Dedifferentiated amniotic fluid mesenchymal stem cell (primary cell): ENCODE measurements around the gene ATP10A.

ENCODE experiments used
- DNase-seq: peaks from one replicate; pipeline ENCODE4 v3.0.0-alpha.2; 2016; ENCODE audit errors: extremely low spot score

The ATP10A gene

DNA sequence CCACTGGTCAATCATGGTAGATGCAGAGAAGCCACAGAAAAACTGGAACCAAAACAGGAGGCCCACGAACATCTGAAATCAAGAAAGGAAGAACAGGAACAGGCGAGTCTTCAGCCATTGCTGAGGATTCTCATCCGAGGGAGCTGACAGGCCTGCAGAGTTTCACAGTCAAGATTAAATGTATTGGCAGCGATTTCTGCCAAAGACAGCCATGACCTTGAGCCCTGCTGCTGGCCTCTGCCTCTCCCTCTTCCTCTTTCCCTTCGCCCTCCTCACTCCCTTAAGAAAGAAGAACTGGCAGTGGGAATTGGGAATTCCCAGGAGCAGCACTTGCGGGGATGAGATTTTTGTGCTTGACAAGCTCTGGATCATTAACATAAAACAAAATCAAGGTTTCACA lies 179.7 kb downstream of the ATP10A start:
- no peak for DNase-seq

DNA sequence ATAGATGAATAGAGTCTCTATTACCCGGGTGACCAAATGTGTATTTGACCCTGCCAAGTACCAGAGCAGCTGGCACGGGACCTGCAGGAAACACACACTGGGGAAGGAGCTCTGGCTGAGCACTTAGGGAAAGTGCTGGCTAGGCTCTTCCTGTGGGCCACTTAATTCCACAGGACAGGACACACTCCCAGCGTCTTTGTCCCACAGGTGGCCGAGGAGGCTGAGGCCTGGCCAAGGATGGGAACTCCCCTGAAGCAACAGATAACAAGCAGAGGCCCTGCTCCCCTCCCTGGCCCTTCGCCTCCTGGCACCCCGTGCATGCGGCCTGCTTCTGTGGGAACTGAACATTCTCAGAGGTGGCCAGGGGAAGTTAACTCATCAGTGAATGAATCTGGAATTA lies 180.8 kb downstream of the ATP10A start:
- no peak for DNase-seq

DNA sequence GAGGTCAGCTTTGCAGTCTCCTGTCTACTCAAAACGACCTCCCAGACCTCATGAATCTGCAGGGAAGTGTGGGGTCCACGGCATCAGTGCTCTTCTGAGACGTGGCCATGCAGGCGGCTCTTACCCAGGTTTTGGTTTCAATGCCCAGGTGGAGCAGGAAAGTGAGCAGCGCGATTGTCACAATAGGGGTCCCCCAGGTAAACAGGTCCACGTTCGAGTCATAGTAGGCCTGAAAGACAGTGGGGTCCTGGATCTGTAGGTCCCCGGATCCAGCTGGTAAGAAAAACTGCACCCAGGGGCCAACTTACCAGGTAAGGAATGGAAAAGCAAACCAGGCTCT lies 182.5 kb downstream of the ATP10A start:
- DNase-seq = no peak

DNA sequence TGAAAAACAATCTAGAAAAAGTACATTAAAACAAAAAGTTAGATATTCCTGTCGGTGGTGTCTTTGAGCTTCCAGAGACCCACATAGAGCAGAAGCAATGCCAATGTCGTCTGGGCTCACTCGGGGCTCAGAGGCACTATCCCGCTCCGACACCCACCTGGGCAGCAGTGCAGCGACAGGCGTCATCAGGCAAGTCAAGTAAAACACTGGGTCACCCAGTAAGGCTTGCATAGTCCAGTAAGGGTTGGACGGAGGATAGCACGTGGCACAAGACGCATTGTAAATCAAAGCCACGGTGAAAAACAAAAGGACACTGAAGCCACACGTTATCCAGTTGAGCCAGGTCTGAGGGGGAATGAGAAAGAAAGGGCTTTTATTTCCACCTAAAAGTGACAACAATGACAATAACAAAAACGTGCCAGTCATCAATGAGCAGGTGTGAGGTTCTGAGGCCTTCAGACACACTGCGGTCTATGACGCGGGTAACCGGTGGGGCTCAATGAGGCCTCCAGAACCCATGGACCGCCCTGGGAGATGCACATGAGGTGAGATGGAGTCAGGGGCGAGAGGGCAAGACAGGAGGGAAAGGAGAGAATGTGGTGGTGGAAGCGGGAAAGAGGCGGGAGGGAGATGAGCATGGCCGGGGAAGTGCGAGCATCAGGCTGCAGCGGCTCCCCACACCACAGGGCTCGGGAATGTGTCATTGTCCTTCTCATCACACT lies 183.0 kb downstream of the ATP10A start:
- DNase-seq = no peak

DNA sequence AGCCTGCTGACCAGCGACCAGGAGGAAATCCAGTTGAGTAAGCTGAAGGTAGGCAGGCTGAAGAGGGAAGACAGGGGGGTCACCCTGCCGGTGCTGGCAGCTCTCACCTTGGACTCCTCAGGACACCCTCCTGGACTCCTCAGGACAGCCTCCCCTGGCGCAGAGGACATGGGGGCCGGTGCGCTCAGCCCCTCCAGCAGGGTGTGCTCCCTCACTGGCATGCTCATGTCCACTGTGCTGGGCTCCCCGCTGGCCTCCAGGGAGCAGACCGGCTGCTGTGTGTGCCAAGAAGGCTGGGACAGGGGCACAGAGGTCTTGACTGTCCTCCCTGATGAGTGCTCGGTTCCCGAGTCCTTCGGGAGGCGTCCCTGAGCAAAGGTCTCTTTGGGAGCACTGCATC lies 183.6 kb downstream of the ATP10A start:
- DNase-seq = no peak

DNA sequence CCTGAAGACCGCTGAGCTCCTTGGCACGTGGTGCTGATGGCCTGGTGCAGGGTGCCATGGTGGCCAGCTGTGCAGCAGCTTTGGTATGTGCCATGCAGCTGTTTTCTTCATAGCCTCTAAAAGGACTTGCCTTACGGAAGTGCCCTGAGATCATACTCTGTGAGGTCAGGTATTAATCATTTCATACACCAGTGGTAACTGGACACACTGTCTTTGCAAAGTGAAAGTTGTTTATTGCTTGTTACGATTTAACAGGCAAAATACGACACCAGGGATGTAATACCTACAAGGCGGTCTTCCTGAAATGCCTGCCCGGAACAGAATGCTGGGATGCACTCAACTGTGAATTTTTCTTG lies 184.6 kb downstream of the ATP10A start:
- no peak for DNase-seq

DNA sequence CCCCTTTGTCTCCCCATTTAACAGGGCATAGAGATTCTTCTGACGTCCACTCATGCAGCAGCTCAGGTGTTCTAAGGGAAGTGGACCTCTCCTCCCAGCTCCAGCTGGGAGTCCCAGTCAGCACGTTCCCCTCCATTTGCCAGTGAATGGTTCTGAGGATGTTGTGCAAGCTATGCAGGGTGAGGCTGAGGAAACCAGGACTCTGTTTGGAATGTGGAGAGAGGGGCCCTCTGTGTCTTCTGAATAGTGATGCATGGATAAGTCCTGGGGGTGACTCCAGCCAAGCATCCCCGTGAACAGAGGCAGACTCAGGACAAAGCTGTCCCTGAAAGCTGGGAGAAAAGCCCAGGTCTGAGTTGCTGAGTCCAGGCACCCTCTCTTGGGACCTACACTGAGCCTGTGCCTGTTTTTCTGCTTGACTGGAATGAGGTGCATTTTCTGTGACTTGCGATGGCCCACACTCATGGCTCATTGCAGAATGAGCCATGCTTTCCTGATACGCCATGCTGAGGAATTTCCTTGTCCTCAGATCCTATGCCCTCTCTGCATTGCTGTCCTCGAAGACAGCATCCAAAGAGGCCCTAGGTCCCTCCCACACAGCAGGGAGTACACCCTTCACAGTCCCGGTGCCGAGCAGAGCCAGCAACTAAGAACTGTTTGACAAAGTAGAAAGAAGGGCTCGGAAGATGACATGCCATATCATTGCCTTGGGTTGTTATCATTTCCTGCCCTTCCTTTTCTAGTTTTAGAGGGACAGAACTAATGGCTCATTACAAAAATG lies 185.2 kb downstream of the ATP10A start:
- no peak for DNase-seq

DNA sequence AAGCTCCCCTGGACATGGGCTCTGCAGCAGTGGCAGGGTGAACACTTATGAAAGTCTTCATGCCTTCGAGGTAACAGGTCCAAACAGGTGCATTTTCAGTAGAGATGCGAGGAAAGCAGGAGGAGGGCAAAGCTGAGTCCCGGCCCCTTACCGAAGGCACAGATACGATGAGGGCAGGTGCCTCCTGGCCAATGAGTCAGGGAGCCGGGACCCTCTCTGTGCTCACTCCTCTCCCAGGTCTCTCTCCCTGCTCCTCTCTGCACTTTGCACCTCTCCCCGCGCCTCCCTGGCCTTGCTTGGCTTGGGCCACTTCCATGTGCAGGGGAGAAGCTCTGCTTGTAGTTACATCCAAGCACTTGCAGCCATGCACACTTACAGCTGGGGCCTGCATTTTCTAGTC lies 187.1 kb downstream of the ATP10A start:
- no peak for DNase-seq

DNA sequence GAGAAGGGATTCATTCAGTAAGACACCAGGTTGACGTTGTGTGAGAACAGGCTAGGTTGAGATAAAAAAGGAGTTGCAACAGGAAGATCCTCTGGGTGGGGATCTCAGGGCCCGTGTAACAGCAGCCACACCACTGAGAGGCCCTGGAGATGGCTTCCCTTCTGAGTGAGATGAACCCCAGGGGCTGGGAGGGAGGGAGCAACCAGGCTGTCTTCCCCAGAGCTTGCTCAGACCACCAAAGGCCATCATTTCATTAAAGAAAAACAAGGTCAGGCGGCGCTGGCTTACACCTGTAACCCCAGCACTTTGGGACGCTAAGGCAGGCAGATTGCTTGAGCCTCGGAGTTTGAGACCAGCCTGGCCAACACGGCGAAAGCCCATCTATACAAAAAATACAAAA lies 187.7 kb downstream of the ATP10A start:
- DNase-seq = no peak

DNA sequence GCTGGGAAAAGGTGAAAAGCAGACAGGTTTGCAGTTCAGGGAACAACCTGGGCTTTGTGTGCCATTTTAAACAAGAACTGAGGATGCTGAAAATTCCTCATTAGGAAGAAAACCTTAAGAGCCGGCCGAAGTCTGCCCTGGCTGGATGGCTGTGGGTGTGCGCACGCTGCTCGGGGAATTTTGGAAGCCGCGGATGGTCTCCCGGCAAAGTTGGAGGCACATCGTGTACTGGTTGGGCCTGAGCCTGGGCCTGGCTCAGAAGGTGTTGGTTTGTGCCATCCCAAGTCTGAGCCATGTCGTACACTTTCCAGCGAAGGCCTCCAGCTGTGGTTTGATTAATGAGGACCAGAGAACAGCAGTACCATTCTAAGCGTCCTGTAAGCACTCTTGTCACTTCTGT lies 188.2 kb downstream of the ATP10A start:
- DNase-seq = no peak

DNA sequence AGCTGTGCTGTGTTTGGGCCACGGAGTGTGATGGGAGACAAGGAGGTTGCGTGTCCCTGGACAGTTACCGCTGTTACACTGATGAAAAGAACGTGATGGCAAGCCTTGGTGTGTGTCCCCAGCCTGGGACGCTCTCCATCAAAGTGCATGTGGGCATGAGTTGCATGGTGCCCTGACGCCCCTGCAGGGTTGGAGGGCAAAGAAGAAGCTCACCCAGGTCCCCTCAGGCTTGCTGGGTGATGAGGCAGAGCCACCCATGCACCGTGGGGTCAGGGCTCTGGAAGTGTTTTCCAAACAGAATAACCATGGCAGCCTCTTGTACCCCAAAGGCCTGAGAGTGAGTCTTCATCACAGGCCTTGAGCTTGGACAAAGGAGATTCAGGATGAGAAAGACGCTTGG lies 189.2 kb downstream of the ATP10A start:
- no peak for DNase-seq

DNA sequence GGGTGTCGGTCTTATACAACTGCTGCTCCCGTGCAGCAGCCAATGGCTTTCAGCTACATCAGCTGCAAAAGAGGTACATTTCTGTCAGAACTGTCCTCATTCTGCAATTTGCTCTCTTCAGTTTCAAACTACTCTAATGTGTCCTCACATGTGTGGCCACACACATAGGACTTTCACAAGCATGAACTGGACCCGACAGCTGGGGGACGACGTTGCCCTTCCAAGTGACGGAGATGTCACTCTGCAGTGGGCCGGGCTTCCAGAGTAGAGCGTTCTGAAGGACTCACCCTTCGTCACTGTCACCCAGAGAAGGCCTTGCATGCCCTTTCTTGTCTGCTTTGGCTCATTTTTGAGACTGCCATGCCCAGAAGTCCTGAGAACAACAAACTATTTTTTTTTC lies 189.8 kb downstream of the ATP10A start:
- no peak for DNase-seq

DNA sequence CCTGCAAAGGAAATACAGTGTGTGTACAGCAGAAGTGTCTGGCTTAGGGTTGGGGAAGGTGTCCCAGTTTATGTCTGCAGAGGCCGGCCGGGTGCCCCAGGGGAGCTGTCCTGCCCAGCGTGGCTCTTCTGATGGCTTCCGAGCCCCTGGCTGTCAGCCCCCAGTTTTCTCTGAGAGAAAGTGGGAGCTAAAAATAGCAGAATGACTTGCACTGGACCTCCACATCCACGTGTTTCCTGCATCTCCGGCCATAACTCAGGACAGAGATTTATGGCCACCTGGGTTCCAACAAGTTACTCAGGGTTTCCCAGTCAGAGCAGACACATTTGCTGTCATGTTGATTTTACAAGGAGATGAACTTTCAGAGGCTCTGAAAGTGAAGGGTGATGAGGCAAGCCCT lies 192.0 kb downstream of the ATP10A start:
- DNase-seq = no peak

DNA sequence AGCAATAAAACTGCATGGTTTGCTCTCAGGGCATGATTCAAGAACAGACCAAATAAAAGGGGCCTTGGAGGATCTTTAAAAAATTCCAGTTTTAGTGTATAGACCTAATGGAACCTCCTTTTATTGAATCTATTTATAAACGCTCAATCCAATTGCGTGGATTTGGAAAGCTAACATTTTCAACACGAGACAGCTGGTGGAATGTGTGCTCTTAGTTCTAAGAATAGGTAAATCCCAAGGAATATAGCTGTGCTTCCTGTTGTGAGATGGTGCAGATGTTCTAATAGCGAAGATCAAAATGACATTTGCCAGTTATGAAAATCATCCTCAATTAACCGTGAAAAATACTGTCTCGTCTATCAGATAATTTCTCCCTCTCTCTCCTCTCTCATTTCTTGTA lies 192.5 kb downstream of the ATP10A start:
- DNase-seq = no peak

DNA sequence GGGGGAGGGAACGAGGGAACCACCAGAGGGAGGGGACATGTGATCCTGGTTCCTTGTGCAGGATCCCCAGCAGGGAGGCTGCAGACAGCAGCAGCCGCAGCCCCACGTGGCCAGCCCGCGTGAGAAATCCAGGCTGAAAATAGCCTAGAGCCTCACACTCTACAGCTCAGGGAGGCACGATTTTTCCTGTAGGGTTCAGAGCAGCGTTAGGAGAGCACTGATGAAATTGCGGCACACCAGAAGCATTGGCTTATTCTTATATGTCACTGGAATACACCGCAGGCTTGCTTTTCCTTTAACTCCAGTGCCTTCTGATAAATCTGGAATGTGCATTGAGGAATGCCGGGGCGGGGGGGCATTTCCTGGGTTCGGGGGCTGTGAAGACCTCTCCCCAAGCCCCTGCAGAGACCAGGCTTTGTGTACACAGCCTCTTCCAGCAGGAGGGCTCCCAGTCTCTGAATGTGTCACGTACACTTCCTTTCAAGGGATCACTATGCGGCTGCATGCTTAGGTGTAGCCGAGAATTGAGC lies 193.0 kb downstream of the ATP10A start:
- DNase-seq = peak; percentile 67

DNA sequence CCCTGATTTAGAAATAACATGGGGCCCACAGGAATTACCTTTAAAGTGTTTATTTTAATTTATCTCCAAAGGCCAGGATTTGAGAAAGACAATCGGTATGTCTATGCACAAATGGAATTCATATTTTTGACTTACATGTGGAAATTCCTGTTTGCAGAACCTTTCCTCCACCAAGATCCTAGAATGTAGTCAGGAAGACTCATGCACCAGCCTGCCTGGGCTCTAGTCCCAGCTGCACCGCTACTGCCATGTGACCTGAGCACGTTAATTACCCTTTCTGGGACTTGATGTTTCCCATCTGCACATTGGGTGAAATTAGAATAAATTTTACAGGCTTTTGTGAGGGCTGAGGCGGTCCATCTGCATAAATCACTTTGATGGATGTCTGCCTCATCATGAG lies 194.2 kb downstream of the ATP10A start:
- DNase-seq = no peak

DNA sequence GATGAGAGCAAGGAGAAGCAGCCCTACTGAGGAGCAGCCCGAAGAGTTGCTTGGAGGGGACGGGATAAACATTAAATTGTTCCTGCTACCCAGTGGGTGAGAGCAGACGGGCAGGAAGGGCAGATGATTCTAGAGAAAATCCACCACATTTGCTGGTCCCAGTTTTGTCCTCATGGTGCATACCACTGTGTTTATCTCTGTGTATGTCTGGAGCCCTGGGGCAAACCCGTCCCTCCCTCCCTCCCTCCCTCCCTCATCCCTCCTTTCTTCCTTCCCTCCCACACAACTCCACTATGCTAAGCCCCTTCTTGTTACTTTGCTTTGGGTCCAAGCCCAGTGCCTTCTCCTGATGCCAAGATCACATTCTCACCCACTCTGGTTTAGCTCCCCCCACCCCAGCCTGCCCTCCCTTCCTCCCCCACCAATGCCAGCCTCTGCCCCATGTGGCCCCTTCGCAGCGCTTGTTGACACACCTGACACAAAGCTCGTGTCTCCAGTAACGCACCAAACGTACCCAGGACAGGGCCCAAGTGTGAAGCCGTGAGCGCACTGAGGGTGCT lies 194.8 kb downstream of the ATP10A start:
- DNase-seq = no peak

DNA sequence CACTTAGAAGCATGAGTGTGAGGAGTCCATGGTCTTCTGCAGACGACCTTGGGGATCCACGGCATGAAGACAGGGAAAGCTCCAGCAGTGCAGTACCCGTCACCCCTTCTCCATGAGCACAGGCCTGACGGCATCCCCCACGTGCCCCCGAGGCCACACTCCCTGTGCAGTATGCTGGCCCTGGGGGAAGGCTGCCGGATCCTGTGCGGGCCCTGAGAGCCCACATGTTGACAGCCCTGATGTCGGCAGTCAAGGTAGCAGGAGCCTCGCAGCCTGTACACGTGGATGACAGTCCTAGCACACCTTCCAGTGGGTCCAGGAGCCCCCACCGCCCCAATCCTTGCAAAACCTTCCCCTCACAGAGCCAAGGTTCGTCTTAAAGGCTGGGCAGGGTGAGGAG lies 195.3 kb downstream of the ATP10A start:
- no peak for DNase-seq

DNA sequence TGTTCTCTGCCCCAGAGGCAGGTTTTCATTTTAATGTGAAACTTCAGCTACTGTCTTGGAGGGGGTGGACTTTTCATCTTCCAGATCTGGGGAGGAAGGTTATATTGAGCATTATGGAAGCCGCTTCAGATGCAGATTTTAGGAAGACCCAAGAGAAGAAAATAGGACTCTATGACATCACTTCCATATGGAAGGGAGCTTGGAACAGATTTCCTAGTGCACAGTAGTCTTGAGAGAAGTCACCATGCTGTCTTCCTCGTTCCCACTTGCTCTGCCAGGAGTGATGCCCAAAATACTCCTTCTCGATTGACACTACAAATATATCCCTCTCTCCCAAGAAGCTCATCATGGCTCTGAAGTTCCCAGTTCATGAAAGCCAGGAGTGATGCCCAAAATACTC lies 197.2 kb downstream of the ATP10A start:
- DNase-seq = no peak

DNA sequence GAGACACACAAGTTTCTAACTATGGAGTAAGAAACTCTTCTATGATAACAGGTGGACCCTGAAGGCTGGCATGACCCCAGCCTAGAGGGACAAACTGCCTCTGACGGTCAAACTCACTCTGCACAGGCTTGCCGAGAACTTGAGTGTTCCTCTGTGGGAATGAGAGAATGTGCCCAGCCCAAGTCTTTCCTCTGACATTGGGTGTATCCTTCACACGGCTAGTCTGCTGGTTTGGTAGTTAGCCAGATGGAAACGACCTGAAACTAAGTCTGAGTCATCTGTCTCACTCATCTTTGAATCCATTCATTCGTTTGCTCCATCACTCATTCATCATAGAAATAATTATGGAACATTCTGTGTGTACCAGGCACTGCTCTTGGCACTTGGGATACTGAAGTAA lies 198.4 kb downstream of the ATP10A start:
- no peak for DNase-seq

DNA sequence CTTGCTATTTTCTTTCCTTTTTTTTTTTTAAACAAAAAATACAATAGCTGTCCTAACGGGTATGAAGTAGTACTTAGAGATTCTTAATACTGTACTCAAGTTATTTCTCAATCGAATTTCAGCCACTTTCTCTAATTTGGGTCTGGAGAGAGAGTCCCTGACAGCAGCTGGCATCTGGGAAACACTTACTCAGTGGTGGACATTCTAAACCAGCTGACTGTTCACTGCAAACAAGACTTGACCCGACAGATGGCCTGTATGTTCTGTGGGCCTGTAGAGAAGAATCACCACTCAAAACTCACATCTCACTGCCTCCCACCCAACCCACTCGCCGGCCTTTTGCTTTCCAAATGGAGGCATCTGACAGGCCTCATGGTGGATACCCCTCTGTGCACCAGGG lies 199.6 kb downstream of the ATP10A start:
- no peak for DNase-seq

DNA sequence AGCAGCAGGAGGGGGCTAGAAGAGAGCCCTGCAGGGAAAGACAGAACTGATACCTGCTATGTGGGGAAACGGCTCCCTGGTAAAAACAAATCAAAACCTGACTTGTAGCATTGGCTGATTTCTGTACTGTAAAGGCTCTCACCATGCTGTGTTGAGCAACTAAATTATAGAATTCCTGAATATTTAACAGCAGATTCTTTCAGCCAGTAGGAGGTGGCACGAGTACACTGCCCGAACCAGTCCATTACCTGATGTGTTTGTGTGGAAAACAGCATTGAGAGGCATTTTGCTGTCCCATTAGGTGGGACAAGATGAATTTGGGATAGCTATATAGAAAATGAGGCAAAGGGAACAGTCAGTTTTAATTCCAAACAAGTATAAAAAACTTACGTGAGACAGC lies 201.2 kb downstream of the ATP10A start:
- DNase-seq = no peak

DNA sequence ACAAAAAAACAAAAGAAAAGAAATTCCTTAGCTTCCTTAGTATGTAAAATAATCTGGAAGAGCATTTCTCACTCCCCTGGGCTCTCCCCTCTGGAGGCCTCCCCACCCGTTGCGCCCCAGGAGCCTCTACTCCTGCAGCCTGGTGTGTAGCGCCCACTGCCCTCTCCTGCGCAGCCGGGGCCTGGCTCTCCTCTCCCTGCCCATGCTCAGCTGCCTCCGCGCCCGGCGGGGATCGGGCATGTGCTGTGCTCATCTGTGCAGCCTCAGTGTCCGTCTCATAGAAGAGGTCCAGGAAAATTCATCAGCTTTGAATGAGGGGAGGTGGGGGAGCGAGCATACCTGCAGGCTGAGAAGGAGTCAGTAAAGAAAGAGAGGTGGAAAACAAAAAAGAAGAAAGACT lies 203.9 kb downstream of the ATP10A start:
- no peak for DNase-seq
